HG03520 (cell line): ENCODE data around the gene MAST4.
"Not testable (repeated sequence)": the region's sequence is repeated elsewhere in the genome, so short reads cannot be mapped to it uniquely, and the experiment has no call there.

Source experiments
- ATAC-seq: cut with Tn5 transposase; IDR thresholded peaks from one replicate; pipeline ENCODE4 v1.9.1; 2021; ENCODE audit warnings: mild to moderate bottlenecking, moderate library complexity; ENCODE audit not compliant: unreplicated experiment

MAST4 gene

DNA sequence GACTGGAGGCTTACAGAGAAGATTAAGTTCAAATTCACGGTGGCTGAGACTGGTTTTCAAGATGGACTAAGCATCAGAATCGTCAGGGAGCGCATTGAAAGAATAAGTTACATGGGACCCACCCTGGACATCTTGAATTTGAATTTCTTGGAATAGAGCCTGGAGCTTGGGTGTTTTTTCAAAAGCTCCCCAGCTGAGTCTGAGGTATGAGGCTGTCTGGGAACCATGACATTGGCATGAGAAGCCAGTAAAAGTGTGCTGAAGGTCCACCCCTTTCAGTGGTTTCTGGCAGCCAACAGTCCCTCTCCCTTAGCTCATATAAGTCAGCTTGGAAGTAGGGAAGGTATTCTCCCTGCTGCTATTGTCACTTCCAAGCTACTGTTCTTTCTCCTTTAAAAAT lies 97.8 kb downstream of the MAST4 start:
- ATAC-seq, result no peak

DNA sequence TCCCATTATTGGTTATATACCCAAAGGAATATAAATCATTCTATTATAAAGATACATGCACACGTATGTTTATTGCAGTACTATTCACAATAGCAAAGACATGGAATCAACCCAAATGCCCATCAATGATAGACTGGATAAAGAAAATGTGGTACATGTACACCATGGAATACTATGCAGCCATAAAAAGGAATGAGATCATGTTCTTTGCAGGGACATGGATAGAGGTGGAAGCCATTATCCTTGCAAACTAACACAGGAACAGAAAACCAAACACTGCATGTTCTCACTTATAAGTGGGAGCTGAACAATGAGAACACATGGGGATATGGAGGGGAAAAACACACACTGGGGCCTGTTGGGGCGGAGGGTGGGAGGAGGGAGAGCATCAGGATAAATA lies 99.6 kb downstream of the MAST4 start:
- ATAC-seq, result not testable (repeated sequence)

DNA sequence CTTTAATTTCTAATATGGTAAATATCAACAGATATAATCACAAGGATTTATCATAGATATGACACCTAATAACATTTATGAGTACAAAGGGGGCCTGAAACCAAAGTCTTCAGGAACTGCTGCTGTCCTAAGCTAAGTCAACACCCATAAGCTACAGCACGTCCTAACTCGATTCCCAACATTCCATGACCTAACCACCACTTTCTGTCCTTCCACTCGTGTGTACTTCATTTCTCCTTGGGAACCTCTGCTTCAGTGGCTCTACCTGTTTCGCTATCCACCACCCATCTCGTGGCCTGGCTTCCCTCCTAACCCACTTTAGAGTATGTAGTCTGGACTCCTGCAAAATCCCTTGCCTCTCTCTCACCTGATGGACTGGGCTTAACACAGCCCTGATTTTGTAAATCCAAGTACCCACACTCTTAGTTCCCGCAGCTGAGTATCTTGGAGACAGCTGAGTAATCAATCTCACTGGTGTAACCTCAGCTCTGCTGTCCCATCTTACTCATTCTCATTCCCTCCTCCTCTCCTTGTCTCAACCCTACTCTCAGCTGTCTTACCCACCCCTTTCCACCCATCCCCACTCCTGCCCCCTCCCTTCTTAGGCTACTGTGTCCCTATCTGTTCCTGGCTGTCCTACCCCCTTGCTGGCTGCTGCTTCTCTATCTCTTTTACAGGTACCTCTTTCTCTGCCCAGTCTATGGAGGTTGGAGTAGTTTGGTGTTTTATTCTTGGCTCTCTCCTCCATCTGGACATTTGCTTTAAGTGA lies 101.8 kb downstream of the MAST4 start:
- ATAC-seq, result no peak

DNA sequence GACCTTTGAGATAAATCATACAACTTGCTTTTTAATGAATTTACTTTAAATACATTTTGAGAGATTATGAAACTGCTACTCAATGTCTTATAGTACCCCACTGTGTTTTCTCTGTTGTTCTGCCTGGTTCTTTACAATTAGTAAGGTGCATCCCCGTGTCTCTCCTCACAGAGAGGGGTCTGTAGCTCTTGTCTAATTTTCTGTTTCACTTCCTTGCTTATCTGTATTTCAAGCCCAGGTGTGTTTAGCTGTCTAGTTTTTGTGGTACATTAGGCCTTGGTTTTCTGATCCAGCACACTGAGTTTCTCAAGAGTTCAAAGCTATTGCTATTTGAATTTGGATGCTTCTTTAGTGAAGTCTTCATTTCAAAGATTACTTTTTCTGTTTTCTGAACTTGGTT lies 105.1 kb downstream of the MAST4 start:
- ATAC-seq, result peak; percentile 90

DNA sequence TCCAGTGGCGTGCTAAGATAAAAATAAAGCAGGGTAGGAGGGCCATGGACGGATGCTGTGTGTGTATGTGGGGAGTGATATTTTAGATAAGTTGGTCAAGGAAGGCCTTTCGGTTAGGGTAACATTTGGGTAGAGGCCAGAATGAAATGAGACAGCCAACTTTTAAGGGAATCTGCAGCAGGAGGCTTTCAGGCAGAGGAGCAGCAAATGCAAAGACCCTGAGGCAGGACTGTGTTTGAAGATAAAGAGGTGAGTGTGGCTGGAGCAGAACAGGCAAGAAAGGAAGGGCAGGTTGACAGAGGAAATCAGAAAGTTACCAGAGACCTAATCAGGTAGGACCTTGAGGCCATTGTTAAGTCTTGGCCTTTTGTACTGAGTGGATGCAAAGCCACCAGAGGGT lies 106.2 kb downstream of the MAST4 start:
- no peak for ATAC-seq

DNA sequence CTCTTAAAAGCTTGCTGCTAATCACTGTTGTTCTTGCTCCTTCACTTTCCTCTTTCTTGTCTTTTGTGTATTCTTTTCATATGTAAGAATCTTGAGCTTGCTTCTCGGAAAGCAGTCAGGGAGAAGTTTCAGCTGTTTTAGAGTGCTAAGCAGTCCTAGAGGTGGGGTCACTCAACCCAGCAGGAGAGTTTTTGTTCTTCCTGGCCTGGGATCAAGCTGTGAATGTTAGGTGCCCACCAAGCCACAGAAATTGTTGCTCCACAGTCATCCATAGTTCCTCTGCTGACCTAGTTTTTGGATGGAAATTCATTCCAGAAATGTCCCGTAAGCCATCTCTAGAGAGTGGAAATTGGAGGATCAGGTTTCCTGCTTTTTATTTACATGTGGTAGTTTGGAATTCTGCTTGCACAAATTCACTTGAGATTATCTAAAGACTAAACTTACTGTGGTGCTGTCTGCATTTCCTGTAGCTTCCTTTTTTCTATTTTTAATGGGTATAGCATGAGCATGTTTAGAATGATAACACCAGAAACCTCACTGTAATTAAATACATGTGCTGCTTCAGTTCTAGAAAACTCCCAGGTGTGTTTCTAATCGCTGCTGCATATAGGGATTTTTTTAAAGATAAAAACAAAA lies 108.7 kb downstream of the MAST4 start:
- ATAC-seq, result no peak

DNA sequence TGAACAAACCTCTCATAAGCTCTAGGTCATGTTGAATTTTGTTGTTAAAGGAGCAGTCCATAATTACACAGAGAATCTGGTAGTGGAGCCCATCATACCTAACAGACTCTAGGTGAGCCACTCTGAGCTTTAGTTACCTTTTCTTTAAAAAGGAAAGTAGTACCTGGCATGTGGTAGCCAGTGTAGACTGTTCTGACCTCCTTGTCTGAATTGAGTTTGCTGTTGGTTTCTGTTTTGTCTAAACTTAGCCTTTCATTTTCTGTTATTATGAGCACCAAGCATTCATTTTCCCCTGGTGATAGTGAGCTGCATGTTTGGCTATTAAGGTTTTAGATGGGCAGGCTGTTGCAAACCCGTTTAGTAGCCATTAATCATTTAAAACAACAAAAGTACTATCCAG lies 112.2 kb downstream of the MAST4 start:
- peak; percentile 84 for ATAC-seq

DNA sequence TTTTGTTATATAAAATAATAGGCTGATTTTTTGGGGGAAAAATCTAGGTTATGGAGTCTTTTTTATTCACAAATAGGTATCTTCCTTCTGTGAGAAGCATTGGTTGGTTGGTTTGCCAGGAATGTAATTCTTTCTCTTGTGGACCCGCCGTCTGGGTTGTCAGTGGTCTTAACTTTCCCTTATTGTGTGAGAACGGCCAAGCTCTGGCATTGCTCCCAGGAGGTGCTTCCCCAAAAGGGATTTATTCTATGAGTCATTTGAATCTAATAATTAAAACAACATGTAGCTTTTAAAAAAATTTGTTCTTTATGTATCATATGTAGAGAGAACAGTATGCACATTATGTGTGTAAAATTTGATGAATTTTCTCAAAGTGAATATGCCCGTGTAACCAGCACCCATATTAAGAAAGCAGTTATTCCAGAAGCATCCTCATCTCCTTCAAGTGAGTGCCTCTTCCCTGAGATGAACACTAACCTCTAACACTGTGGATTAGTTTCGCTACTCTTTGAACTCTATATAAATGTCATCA lies 114.4 kb downstream of the MAST4 start:
- no peak for ATAC-seq

DNA sequence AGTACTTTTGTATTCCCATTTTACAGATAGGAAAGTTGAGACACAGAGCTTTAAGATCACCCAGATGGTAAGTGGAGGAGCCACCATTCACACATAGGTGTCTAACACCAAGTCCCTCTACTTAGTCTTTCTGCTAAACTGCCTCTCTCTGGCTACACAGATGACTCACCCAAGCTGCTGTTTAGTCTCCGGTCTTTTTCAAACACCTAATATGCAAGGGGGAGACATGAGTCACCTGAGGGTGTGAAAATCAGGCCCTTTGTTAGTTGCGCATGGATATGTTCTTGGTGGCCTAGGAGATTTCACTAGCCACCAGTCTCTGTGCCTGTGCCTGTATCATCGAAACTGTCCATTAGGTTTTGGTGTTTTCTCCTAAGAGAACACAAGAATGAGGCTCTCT lies 117.8 kb downstream of the MAST4 start:
- peak; percentile 72 for ATAC-seq

DNA sequence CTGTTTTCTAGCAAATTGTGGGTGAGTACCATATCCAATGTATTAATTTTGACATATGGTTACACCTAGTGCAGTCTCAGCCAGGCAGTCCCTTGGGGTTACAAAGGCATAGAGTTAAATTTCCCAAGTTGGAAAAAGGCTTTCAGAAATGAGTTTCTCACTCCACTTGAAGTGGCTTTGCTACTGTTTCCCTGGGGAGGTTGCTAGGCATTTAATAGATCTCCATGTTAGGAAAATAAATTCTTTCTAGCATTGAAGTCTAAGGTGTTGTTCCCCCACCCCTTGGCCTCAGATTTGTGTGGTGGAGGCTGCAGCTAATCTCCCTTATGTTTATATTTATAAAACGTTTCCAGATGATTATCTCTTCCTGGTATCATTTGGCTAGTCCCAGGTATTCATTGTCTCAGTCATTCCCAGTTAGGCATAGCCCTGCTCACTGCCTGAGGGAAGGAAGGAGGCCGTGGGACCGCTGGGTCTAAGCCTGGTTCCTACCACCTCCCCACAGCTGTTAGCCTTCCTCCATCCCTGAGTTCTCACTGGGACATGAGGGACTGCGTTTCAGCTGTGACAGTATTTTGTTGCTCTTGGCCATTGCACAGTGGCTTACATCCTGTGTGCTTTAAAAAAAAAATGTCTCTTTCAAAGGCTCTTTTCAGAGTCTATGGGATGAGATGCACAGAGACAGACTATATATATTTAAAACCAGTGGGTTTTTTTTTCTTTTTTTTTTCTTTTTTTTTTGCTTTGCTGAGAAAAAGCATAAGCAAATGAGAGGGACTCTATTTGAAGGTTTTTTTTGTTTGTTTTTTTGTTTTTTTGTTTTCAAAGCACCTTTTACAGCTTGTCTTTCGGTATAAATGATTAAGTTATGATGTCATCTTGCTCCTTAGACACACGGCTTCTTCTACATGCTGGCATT lies 121.5 kb downstream of the MAST4 start:
- ATAC-seq, result no peak

DNA sequence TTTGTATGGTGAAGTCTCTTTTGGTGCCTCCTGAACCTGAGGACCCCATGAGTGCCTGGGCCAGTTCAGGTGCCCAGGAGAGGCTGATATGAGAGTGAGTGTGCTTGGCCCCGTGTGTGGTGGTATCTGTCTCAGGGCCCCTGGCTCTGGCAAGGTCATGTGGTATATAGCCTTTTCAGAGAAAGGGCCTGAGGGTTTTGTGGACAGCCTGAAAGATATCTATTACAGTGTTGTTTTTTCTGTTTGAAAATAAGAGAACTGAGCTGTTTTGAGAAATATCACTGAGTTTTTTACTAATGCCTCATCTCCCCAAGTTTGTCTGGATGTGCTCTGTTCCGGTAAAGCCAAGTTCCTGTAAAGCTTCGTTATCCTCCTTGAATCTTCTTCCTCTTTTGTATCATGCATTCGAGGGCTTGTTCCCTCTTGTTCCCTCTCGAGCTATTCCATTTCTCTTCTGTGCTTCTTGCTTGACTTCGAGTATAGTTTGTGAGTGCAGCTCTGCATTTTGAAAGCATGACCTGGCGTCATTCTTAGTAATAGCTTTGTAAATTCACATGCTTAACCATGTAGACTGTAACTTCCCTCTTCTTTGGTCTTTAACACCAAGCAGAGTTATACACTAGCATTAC lies 122.3 kb downstream of the MAST4 start:
- no peak for ATAC-seq

DNA sequence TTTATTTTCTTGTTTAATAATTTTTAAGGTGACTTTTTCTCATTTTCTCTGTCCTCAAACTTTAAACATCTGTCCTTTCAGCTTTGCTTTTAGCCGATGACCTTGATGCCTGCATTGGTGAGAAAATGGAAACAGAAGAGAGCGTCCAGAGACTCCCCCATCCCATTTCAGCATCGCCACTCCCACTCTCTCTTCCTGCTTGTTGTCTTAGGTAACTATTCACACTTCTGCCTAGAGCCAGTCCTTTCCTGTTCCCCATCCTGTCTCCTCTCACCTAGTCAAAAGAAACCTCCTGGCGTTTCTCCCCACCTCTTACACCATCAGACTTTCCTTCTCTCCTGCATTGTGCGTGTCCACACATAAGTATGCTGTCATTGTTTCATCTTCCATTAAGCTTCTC lies 124.6 kb downstream of the MAST4 start:
- no peak for ATAC-seq

DNA sequence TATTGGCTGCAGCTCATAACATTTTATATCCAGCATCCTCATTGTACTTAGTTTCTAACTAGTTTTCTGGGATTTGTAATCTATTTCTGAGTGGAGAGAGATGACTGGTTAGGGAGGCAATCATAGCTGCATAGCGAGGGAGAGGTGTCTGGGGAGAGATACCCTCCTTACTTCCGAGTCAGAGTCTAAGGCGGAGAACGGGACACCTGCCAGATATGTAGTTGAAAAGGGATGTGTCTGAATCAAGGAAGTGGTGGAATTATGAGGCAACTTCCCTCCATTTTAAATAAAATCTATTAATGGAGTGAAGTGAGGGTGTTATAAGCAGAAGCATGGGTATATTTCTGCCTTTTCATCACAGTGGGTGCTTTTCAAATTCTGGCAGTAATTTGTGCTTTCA lies 126.5 kb downstream of the MAST4 start:
- no peak for ATAC-seq

DNA sequence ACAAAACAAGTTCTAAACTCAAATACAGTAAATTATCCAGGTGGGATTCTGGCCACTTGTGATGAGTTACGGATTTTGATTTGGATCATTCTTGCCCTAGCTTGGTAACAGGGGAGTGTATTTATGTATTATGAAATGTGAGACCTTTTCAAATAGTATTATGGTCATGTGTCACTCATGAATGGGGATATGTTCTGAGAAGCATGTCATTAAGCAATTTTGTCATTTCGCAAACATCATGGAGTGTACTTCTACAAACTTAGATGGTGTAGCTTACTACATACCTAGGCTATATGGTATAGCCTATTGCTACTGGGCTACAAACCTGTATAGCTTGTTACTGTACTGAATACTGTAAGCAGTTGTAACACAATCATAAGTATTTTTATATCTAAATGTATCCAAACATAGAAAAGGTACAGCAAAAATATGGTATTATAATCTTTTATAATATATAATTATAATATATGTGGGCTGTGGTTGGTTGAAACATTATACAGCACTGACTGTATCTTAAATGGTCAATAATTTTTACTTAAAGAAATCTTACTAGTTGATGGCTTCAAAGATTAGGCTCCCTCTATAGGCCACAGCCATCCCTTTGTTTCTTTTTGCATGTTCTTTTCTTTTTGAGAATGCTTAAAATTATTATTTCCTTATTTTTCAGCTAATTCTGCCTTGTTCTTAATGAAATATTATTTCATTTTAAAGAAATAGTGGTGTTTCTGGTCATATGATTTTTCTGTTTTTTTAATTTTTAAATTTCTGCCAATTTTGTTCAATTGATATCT lies 128.4 kb downstream of the MAST4 start:
- ATAC-seq, result no peak

DNA sequence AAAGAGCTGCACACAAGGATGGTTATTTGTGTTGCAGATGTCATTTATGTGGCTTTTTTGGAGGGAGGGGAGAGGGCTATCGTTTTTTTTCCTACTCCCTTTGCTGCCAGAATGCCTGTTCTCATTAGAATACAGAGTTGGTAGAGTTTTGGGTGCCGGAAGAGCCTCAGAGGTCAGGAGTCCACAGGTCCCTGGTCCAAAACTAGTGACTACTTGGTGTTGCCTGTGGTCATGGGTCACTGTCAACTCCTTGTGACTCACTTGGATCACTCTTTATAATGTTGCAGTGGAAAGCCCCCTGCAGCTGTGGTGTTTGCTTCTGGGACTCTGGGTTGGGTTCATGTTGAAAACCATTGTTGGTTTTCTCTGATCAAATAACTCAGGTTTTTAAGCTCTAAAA lies 131.4 kb downstream of the MAST4 start:
- ATAC-seq, result no peak

DNA sequence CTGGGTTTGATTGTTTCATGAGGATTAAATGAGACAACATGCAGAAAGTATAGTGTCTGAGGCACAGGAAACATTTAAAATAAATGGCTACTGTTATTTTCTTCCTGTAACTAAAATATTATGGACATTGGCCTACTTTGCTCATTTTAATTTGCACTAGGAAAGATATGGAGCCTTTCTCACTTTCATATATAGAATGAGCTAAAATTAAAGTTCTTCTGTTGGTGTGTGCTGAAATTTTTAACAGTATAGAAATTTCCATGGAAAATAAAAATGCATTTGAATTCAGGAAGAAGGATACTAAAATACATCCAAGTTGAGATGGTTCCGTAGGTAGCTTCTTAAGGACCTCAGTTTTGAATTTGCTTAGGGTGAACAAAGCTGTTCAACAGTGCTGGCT lies 131.9 kb downstream of the MAST4 start:
- ATAC-seq, result no peak

DNA sequence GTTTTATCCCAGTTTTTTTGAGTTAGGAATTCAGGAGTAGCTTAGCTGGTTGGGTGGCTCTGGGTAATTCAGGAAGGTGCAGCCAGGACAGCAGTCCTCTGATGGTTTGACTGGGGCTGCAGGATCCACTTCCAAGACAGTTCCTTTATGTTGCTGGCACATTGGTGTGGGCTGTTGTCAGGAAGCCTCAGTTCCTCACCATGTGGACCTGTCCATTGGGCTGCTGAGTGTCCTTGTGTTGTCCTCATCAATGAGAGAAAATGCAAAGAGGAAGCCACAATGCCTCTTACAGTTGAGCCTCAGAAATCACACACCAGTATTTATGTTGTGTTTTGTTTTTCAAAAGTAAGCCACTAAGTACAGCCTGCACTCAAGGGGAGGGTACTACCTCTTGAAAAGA lies 140.9 kb downstream of the MAST4 start:
- no peak for ATAC-seq

DNA sequence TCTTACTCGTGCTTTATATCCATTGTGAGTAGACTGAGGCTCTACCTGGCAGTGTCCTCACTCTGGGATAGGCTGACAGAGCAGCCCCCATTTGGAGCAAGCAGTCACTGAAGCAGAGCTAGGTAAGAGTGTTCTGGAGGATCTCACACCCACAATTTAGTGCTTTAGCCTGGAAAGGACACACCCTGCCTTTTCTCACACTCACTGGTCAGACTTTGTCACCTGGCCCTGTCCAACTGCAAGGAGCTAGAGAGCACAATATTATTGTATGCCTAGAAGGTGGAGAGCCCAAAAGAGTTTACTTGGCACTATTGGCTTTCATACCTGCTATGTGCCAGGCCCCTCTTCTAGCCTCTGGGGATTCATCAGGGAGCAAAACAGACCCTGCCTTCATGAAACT lies 141.9 kb downstream of the MAST4 start:
- ATAC-seq, result no peak

DNA sequence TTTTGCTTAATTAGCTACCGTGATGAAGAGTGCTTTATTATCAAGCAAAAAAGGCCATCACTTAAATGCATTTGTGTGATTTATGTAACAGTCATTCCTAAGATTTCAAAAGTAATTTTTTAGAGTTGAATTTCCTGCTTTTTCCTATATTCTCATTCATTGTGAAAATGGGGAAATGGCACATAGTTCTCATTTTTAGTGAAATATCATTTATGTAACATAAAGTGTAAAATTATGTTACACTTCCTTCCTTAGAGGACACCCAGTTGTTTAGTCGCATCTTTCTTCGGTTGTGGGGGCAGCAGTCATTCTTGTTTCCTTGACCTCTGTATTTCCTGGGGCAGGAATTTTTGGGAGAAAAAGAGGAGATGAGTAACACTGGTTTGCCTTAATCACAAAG lies 142.8 kb downstream of the MAST4 start:
- no peak for ATAC-seq

DNA sequence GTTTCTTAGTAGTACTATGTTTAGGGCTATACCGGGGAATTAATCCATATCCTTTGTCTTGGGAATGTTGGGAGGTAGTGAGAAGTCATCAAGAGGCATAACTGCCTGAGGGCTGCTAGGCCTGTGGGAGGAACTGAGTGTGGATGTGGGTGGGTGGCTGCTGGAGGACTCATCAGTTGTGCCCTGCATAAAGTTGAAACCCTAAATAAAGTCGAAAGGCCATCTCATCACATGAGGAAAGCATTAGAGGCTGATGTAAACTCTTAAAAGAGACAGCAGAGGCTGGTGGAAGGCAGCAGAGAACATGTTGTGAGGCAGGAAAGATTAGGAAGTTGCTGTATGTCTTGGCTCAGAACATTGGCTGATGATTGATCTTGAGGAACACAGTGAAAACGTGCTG lies 143.8 kb downstream of the MAST4 start:
- no peak for ATAC-seq
